Left hindlimb (tissue), 1 donor: ENCODE results near the gene B3GNT7.
"Not testable (repeated sequence)": the region's sequence is repeated elsewhere in the genome, so short reads cannot be mapped to it uniquely, and the experiment has no call there.

Source experiments
- DNase-seq: peaks from one replicate; pipeline ENCODE4 v3.0.0-alpha.2; 2018

Gene B3GNT7

DNA sequence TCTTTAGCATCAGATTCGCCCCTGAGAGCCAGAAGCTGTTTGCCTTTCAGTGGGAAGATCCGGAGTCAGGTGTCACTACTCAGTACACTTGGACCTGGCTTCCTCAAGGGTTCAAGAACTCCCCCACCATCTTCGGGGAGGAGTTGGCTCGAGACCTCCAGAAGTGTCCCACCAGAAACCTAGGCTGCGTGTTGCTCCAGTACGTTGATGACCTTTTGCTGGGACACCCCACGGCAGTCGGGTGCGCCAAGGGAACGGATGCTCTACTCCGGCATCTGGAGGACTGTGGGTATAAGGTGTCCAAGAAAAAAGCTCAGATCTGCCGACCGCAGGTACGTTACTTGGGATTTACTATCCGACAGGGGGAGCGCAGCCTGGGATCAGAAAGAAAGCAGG lies 8.7 kb downstream of the B3GNT7 start:
- not testable (repeated sequence) for DNase-seq

DNA sequence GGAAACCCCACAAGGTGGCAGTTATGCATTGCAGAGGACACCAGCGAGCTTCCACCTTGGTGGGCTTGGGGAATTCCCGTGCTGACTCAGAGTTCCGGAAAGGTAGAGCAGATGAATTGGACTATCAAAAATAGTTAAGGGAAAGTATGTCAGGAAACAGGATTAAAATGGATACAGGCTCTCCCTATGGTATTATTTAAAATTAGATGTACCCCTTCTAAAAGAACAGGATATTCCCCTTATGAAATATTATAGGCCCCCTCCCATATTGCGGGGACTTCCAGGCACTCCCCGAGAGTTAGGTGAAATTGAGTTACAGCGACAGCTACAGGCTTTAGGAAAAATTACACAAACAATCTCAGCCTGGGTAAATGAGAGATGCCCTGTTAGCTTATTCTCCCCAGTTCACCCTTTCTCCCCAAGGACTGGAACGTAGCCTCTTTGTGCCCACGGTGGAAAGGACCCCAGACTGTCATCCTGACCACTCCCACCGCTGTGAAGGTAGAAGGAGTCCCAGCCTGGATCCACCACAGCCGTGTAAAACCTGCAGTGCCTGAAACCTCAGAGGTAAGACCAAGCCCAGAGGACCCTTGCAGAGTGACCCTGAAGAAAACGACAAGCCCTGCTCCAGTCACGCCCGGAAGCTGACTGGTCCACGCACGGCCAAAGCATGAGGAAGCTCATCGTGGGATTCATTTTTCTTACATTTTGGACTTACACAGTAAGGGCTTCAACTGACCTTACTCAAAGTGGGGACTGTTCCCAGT lies 10.3 kb downstream of the B3GNT7 start:
- DNase-seq, result not testable (repeated sequence)

GRCh38 chr2:231407686-231408085 lies 12.2 kb downstream of the B3GNT7 start:
- DNase-seq, result not testable (repeated sequence)

DNA sequence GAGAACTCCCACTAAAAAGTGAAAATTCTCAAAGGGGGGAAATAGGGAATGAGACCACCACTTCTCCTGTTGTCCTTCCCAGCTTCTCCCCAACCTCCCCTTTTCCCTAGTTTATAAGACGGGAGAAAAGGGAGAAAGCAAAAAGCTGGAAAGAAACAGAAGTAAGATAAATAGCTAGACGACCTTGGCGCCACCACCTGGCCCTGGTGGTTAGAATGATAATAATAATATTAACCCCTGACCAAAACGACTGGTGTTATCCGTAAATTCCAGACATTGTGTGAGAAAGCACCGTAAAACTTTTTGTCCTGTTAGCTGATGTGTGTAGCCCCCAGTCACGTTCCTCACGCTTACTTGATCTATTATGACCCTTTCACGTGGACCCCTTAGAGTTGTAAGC lies 12.8 kb downstream of the B3GNT7 start:
- not testable (repeated sequence) for DNase-seq

DNA sequence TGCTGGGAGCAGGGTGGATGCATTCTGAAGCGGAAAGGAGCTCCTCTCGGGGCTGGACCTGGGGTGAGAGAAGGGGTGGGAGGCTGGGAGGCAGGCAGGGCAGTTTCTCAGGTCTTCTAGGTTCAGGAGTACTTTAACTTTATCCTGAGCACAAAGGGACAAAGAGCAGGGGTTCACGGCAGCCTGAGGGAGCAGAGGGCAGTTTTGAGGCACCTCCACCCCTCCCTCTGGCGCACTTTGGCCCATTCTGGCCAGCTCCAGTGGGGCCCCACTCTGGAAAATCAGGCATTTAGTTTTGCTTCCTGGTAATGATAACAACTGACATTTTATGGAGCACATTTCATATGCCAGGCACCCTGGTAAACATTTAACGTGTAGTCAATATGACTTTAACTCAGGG lies 14.3 kb downstream of the B3GNT7 start:
- no peak for DNase-seq

- no peak for DNase-seq
Observed at GRCh38 chr2:231410293-231411004, 14.9 kb downstream of the B3GNT7 start.

GRCh38 chr2:231411237-231411636 lies 15.7 kb downstream of the B3GNT7 start:
- no peak for DNase-seq

GRCh38 chr2:231411831-231412617 lies 16.5 kb downstream of the B3GNT7 start:
- DNase-seq, result peak; percentile 91

DNA sequence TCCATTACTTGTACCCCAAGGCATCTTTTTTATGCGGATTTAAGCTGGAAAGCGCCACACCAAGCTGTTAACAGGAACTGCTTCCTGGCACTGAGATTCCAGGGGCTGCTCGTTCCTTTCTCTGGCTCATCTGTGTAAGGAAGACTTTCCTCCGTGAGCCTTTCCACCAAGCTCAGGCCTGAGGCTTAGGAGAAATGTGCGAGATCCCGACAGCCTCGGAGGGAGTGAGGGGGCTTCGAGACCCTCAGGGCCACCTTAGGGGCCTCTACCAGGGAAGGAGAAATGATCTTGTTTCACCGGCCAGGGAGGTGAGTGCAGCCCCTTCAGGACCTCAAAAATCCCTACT lies 17.1 kb downstream of the B3GNT7 start:
- DNase-seq, result no peak

- no peak for DNase-seq
Observed at GRCh38 chr2:231413456-231413855, 17.9 kb downstream of the B3GNT7 start.

DNA sequence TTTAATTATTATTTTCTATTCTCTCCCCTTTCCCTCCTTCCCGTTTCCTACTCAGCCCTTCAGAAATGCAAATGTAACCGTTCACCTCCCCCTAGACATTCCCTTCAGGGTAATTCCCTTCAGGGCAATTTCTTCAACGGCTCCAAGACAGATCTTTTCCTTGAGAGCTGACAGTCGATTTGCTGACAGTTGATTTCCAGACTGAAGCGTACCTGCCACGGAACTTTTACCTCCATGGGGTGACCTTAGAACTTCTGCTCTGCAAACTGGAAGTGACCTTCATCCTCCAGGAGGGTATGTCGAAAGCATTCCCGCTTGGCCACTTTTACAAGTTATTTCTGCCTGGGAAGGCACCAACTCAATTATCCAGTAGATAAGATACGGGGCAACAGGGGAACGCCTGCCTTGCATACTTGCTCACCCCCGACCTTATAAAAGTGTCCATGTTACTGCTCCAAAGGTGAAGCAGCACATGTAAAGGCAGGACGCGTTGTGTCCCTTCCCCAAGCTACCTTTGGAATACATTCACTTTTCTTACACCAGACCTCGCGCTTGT lies 18.5 kb downstream of the B3GNT7 start:
- no peak for DNase-seq

DNA sequence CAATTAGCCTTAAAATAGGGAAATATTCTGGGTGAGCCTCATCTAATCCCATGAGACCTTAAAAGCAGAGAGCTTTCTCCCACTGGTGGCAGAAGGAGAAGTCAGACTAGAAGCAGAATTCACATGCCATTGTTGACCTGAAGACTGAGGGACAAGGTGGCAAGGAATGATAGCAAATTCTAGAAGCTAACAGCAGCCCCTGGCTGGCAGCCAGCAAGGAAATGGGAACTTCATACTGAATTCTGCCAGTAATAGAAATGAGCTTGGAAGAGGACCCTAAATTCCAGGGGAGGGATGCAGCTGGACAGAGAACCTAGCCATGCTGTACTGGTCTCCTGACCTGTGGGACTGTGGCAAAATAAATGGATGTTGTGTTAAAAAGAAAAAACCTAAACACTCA lies 19.5 kb downstream of the B3GNT7 start:
- DNase-seq, result no peak

DNA sequence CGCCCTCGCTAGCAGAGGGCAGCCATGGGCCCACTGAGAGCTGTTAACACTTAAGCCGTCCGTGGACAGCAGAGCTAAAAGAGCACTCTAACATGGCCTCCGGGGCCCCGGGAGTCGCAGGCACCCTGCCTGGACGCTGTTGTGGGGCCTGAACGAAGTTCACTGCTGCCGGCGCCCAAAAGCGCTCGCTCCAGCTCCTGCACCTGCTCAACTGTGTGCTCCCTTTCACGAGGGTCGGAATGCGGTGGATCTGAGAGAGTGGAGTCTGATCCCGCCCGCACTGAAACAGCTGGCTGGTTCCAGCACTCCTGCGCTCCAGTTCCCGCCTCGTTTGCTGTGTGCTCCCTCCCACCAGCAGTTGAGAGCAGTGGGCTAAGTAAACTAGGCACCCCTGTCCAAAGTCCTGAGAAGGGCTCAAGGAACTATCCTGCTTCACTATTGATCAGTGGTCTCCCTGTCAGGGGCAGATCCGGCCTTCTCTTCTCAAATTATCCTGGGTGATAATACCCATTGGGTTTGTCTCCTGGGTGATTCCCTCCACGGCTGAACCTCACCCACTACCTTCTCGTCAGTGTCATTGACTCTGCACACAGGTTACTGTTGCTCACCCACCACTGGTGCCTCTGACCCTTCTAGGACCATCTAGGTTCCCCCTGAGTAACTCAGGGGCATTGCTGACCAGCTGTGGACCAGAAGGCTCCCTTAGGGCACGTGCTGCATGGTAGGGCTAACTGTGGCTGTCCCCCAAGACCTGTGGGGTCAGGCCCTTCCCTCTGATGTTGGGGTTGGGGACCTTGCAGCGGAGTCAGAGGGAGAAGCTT lies 23.5 kb downstream of the B3GNT7 start:
- DNase-seq, result no peak

- no peak for DNase-seq
Observed at GRCh38 chr2:231421051-231421580, 25.6 kb downstream of the B3GNT7 start.

DNA sequence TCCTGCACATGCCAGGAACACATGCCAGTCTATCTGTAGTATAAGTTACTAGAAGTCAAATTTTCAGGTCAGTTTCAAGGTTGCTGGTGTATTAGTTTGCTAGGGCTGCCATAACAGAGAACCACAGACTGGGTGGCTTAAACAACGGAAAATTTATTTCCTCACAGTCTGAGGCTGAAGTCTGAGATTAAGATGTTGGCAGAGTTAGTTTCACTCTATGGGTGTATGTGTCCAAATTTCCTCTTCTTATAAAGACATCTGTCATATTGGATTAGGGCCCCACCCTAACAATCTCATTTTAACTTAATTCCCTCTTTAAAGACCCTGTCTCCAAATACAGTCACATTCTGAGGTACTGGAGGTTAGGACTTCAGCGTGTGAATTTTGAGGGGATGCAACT lies 26.5 kb downstream of the B3GNT7 start:
- no peak for DNase-seq

- no peak for DNase-seq
Observed at GRCh38 chr2:231423176-231423575, 27.7 kb downstream of the B3GNT7 start.

GRCh38 chr2:231425291-231425810 lies 29.8 kb downstream of the B3GNT7 start:
- DNase-seq, result no peak

DNA sequence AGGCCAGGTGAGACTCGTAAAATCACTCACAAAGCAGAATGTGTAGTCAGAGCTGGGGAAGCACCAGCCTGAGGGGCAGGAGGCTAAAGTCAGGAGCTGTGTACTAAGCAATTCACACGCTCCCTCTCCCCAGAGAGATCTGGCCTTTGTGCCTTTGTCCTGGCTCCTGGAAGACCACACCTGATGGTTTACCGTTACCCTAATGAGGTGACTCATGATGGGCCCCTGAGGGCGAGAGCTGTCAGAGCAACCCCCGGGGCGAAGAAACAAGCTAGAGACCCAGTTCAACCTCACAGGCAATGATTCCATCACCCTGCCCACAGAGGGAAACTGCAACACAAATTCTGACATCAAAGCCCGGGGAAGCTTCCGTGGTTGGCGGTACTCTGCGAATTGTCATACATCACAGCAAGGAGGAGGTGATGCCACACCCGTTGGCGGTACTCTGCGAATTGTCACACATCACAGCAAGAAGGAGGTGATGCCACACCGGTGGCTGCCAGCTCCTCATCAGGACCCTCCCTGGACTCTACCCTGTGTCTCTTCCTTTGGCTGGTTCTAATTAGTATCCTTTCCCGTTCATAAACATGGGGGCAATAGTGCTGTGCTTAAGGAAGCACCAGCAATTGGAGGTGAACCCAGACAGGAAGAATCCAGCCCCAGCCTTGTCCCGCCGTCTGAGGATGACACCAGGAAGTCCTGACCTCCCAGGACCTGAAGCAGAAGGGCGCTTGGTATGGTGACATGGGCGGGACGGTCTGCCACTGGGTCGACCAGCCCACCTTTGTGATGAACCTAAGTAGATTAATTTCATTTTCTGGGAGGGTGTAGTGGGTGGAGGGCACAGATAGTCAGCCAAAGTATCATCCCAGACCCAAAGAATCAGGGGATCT lies 30.5 kb downstream of the B3GNT7 start:
- no peak for DNase-seq

GRCh38 chr2:231427116-231427515 lies 31.6 kb downstream of the B3GNT7 start:
- DNase-seq, result no peak

- no peak for DNase-seq
Observed at GRCh38 chr2:231429152-231429551, 33.6 kb downstream of the B3GNT7 start.

- no peak for DNase-seq
Observed at GRCh38 chr2:231429901-231430300, 34.4 kb downstream of the B3GNT7 start.
